OCI-LY7 (cell line): ENCODE results near the gene ARHGAP18. TPM values are rescaled to one million over a fixed set of nuclear protein-coding genes. Genes with fewer than 3 reads are reported as not detected.

Experiments
- BruUV-seq: library from RNA; stranded (reverse); fragments of 400-500 nt; replicated peaks from 2 replicates; lab custom pipeline; 2021; lab: Mats Ljungman, UMichigan
- CTCF ChIA-PET: fragments of 300-600 bp; sonication (Branson Sonifier 250); formaldehyde crosslinking; loops from one replicate; lab custom pipeline; 2022; ENCODE audit warnings: antibody characterized with exemption; ENCODE audit not compliant: unreplicated experiment; lab: Charles Lee
- POLR2A ChIA-PET: fragments of 300-600 bp; sonication (Branson Sonifier 250); formaldehyde crosslinking; loops from one replicate; lab custom pipeline; 2022; ENCODE audit warnings: antibody characterized with exemption; lab: Charles Lee
- DNase-seq: peaks from one replicate; pipeline ENCODE4 v3.0.0-alpha.2; 2015; ENCODE audit warnings: low spot score
- H2AFZ ChIP-seq: fragments of 200-600 bp; sonication (generic), shearing (Covaris generic); 2 replicates; pipeline ENCODE4 v1.6.1; 2014; ENCODE audit warnings: mild to moderate bottlenecking, antibody characterized with exemption, low read length, moderate library complexity
- H3K27ac ChIP-seq: fragments of 200-600 bp; sonication (generic); 2 replicates; pipeline ENCODE4 v1.5.1; 2014; ENCODE audit warnings: mixed run types, low read depth, mild to moderate bottlenecking, moderate library complexity, low read length, inconsistent platforms; ENCODE audit not compliant: poor library complexity, severe bottlenecking
- H3K36me3 ChIP-seq: fragments of 200-600 bp; sonication (generic); 2 replicates; pipeline ENCODE4 v1.6.1; 2014; ENCODE audit warnings: mild to moderate bottlenecking, antibody characterized with exemption, low read length, moderate library complexity, mixed read lengths; ENCODE audit not compliant: insufficient read depth
- H3K4me1 ChIP-seq: fragments of 200-600 bp; sonication (generic); 2 replicates; pipeline ENCODE4 v1.5.1; 2014; ENCODE audit warnings: mild to moderate bottlenecking, low read length; ENCODE audit not compliant: insufficient read depth, poor library complexity, severe bottlenecking
- H3K4me2 ChIP-seq: fragments of 200-600 bp; sonication (generic); 2 replicates; pipeline ENCODE4 v1.6.1; 2014; ENCODE audit warnings: mild to moderate bottlenecking, low read length
- H3K4me3 ChIP-seq: fragments of 200-600 bp; sonication (generic); 2 replicates; pipeline ENCODE4 v1.5.1; 2014; ENCODE audit warnings: mild to moderate bottlenecking, low read depth, low read length; ENCODE audit not compliant: poor library complexity, severe bottlenecking
- H3K79me2 ChIP-seq: fragments of 200-600 bp; sonication (generic); 2 replicates; pipeline ENCODE4 v1.6.1; 2016; ENCODE audit warnings: low read depth, mild to moderate bottlenecking, low read length, moderate library complexity, mixed read lengths; ENCODE audit not compliant: insufficient read depth
- H3K9me2 ChIP-seq: fragments of 200-600 bp; sonication (generic); 2 replicates; pipeline ENCODE4 v1.6.1; 2016; ENCODE audit warnings: mild to moderate bottlenecking, low read length, mixed read lengths; ENCODE audit not compliant: insufficient read depth
- H3K9me3 ChIP-seq: fragments of 200-600 bp; sonication (generic); 2 replicates; pipeline ENCODE4 v1.6.1; 2014; ENCODE audit warnings: mild to moderate bottlenecking, mixed run types, low read length, mixed read lengths
- H4K20me1 ChIP-seq: fragments of 200-600 bp; sonication (generic); 2 replicates; pipeline ENCODE4 v1.6.1; 2014; ENCODE audit warnings: mild to moderate bottlenecking, antibody characterized with exemption, low read length, moderate library complexity, mixed read lengths; ENCODE audit not compliant: insufficient read depth
- CTCF ChIP-seq: fragments of 200-600 bp; sonication (generic); conservative IDR thresholded peaks from 2 replicates; pipeline ENCODE4 v1.5.1; 2014; ENCODE audit warnings: mild to moderate bottlenecking, antibody characterized with exemption, low read length, moderate library complexity, mixed read lengths
- EZH2phosphoT487 ChIP-seq: fragments of 200-600 bp; sonication (generic); IDR thresholded peaks from 2 replicates; pipeline ENCODE4 v1.6.1; 2018; ENCODE audit warnings: low read depth, borderline replicate concordance, mild to moderate bottlenecking, mixed run types, antibody characterized with exemption, low read length, moderate library complexity, mixed read lengths
- intact Hi-C: fragments of 100-400 bp; cut with micrococcal nuclease; formaldehyde crosslinking; loops from one replicate; pipeline ENCODE4 v1.10.0; 2022; ENCODE audit not compliant: unreplicated experiment
- total RNA-seq, 2 experiments: library from RNA; depleted of rRNA in 1 of 2; stranded (reverse); fragments of >200 nt in 1 of 2; shearing (Covaris generic) in 1 of 2; gene quantifications; 2 replicates each; pipeline ENCODE4 v1.2.3, GENCODE V29; 2014 to 2022

ARHGAP18 gene
- total RNA-seq, 2 experiments from 2014 or later: 4.8 to 7.5 TPM

- H3K4me3 ChIP-seq: no peak overlapping the region
- no peak for TF ChIP-seq EZH2phosphoT487
- TF ChIP-seq CTCF: no peak
- H3K9me2 ChIP-seq: no peaks in the 10 kb centered on the region
- no peaks in the 10 kb centered on the region for H4K20me1 ChIP-seq
- intact Hi-C loops: no loop called here
- ChIA-PET POLR2A (interaction anchor here (0.5 to 0.7 kb wide), 6 partner anchors 8 to 412 kb away, joined by 3 to 8 read pairs (median 4); no protein-coding TSS in a partner anchor), CTCF (no interaction called here)
- no peaks in the 10 kb centered on the region for H3K4me1 ChIP-seq
- H3K9me3 ChIP-seq: no peaks in the 10 kb centered on the region
- H3K27ac ChIP-seq: no peak overlapping the region
- no TSS peak for BruUV-seq
- H2AFZ ChIP-seq: no peak overlapping the region
- H3K36me3 ChIP-seq: no peaks in the 10 kb centered on the region
- DNase-seq: no peak
- no peak overlapping the region for H3K4me2 ChIP-seq
- no peaks in the 10 kb centered on the region for H3K79me2 ChIP-seq
Observed at GRCh38 chr6:129607581-129608186, 102.3 kb downstream of the ARHGAP18 start.

- CTCF ChIA-PET: no interaction called here
- no peak for DNase-seq
Observed at GRCh38 chr6:129606664-129607063, 103.3 kb downstream of the ARHGAP18 start.

More at GRCh38 chr6:129606664-129607063, 103.3 kb downstream of the ARHGAP18 start:
- Histone ChIP-seq H3K4me3 (no peak overlapping the region), H3K27ac (no peak overlapping the region), H3K4me2 (no peak overlapping the region), H3K9me3 (no peaks in the 10 kb centered on the region), H3K79me2 (no peaks in the 10 kb centered on the region), H3K36me3 (no peaks in the 10 kb centered on the region), H2AFZ (no peak overlapping the region), H3K4me1 (no peaks in the 10 kb centered on the region), H4K20me1 (no peaks in the 10 kb centered on the region), H3K9me2 (no peaks in the 10 kb centered on the region)
- POLR2A ChIA-PET: no interaction called here
- intact Hi-C loops: no loop called here
- TF ChIP-seq CTCF (no peak), EZH2phosphoT487 (no peak)
- BruUV-seq: no TSS peak
